SJCRH30 (cell line): ENCODE data around the gene SLC2A5. TPM values are rescaled to one million over a fixed set of nuclear protein-coding genes. Genes with fewer than 3 reads are reported as not detected.

Experiments used
- DNase-seq, 2 experiments: peaks; one replicate each; pipeline ENCODE4 v3.0.0-alpha.2; 2015 to 2020
- H3K27ac ChIP-seq: fragments of 250-450 bp; sonication (Bioruptor Pico); 2 replicates; pipeline ENCODE4 v1.5.1; 2020; ENCODE audit warnings: mild to moderate bottlenecking, moderate library complexity
- H3K27me3 ChIP-seq: fragments of 250-450 bp; sonication (Bioruptor Pico); 2 replicates; pipeline ENCODE4 v1.5.1; 2020; ENCODE audit warnings: mild to moderate bottlenecking, moderate library complexity
- H3K36me3 ChIP-seq: fragments of 250-450 bp; sonication (Bioruptor Pico); 2 replicates; pipeline ENCODE4 v1.5.1; 2020; ENCODE audit warnings: mild to moderate bottlenecking, moderate library complexity
- H3K4me1 ChIP-seq: fragments of 250-450 bp; sonication (Bioruptor Pico); 2 replicates; pipeline ENCODE4 v1.5.1; 2020; ENCODE audit warnings: mild to moderate bottlenecking, moderate library complexity
- H3K4me3 ChIP-seq: fragments of 250-450 bp; sonication (Bioruptor Pico); 2 replicates; pipeline ENCODE4 v1.5.1; 2020; ENCODE audit warnings: mild to moderate bottlenecking, moderate library complexity
- H3K9me3 ChIP-seq: fragments of 250-450 bp; sonication (Bioruptor Pico); replicated peaks from 2 replicates; pipeline ENCODE4 v1.5.1; 2020; ENCODE audit warnings: mild to moderate bottlenecking, moderate library complexity
- total RNA-seq: library from RNA; depleted of rRNA; stranded (reverse); fragments of >200 nt; shearing (Covaris generic); gene quantifications from 2 replicates; pipeline ENCODE4 v1.2.3, GENCODE V29; 2014

The SLC2A5 gene
- total RNA-seq, 1 experiment from 2014 or later: not detected

DNA sequence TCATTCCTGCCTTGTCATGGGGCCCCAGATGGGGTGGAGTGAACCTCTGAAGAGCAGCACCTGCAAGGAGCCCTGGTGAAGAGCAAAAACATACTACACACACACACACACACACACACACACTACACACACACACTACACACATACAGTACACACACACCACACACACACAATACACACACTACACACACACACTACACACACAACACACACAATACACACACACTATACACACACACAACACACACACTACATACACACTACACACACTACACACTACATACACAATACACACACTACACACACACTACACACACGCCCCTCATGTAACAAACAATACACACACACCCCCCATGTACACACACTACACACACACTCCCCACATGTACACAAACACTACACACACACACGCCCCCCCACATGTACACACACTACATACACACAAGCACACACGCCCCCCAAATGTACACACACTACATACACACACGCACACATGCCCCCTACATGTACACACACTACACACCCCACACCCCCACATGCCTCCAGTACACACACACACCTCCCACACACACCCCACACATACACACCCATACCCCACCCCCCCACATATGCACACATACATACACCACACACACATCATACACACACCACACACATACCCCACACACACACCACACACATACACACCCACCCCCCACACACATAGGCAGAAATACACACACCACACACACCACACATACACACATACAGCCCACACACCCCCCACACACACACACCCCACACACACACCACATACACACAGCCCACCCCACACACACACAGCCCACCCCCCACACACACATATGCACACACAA lies 9.3 kb downstream of the SLC2A5 start:
- Histone ChIP-seq H3K27me3 (no peaks in the 10 kb centered on the region), H3K4me3 (no peak overlapping the region), H3K4me1 (no peaks in the 10 kb centered on the region), H3K9me3 (no peaks in the 10 kb centered on the region), H3K27ac (no peak overlapping the region), H3K36me3 (no peaks in the 10 kb centered on the region)
- no peak for DNase-seq

DNA sequence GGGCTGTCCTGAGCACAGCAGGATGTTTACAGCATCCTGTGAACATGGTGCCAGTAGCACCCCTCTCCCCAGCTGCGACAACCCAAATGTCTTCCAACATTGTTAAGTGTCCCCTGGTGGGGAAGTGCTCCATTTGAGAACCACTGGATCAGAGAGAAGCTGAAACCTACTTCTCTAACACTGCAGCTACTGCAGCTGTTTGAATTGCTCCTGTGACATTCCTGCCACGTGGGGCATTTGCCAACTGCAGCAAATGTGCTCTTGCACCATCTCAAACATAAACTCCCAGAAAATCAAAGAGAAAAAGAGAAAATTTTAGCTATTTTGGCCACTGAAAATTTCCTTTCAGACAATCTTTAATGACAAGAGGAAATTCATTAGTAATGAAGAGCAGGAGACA lies 11.0 kb downstream of the SLC2A5 start:
- no peaks in the 10 kb centered on the region for H3K36me3 ChIP-seq
- no peak overlapping the region for H3K4me3 ChIP-seq
- no peaks in the 10 kb centered on the region for H3K9me3 ChIP-seq
- H3K27me3 ChIP-seq: no peaks in the 10 kb centered on the region
- peak in 1 of 2 experiments; percentile 41 for DNase-seq
- H3K27ac ChIP-seq: no peak overlapping the region
- no peaks in the 10 kb centered on the region for H3K4me1 ChIP-seq

GRCh38 chr1:9057851-9058250 lies 11.6 kb downstream of the SLC2A5 start:
- no peaks in the 10 kb centered on the region for H3K27me3 ChIP-seq
- H3K4me3 ChIP-seq: no peak overlapping the region
- no peaks in the 10 kb centered on the region for H3K36me3 ChIP-seq
- no peaks in the 10 kb centered on the region for H3K4me1 ChIP-seq
- DNase-seq: no peak
- no peak overlapping the region for H3K27ac ChIP-seq
- no peaks in the 10 kb centered on the region for H3K9me3 ChIP-seq

- Histone ChIP-seq H3K36me3 (no peaks in the 10 kb centered on the region), H3K9me3 (no peaks in the 10 kb centered on the region), H3K4me3 (no peak overlapping the region), H3K4me1 (no peaks in the 10 kb centered on the region), H3K27ac (no peak overlapping the region), H3K27me3 (no peaks in the 10 kb centered on the region; the same call in 1 of the 2 replicates)
- DNase-seq: no peak
Observed at GRCh38 chr1:9052272-9053049, 17.0 kb downstream of the SLC2A5 start.

- Histone ChIP-seq H3K27ac (no peak overlapping the region), H3K36me3 (no peaks in the 10 kb centered on the region), H3K4me1 (no peaks in the 10 kb centered on the region), H3K9me3 (no peaks in the 10 kb centered on the region), H3K4me3 (no peak overlapping the region), H3K27me3 (peaks cover 6% of the 10 kb centered on the region; the same call in 1 of the 2 replicates)
- DNase-seq: no peak
Observed at GRCh38 chr1:9051379-9051778, 18.1 kb downstream of the SLC2A5 start.

GRCh38 chr1:9050803-9051202 lies 18.6 kb downstream of the SLC2A5 start:
- H3K9me3 ChIP-seq: no peaks in the 10 kb centered on the region
- peaks cover 6% of the 10 kb centered on the region; the same call in 1 of the 2 replicates for H3K27me3 ChIP-seq

GRCh38 chr1:9048551-9048950 lies 20.9 kb downstream of the SLC2A5 start:
- no peak for DNase-seq
- no peaks in the 10 kb centered on the region for H3K36me3 ChIP-seq
- H3K4me1 ChIP-seq: no peaks in the 10 kb centered on the region
- H3K9me3 ChIP-seq: no peaks in the 10 kb centered on the region
- peaks cover 6% of the 10 kb centered on the region; the same call in 1 of the 2 replicates for H3K27me3 ChIP-seq
- no peak overlapping the region for H3K27ac ChIP-seq
- H3K4me3 ChIP-seq: no peak overlapping the region

More at GRCh38 chr1:9050803-9051202, 18.6 kb downstream of the SLC2A5 start:
- Histone ChIP-seq H3K36me3 (no peaks in the 10 kb centered on the region), H3K4me1 (no peaks in the 10 kb centered on the region), H3K27ac (no peak overlapping the region), H3K4me3 (no peak overlapping the region)
- DNase-seq: no peak

DNA sequence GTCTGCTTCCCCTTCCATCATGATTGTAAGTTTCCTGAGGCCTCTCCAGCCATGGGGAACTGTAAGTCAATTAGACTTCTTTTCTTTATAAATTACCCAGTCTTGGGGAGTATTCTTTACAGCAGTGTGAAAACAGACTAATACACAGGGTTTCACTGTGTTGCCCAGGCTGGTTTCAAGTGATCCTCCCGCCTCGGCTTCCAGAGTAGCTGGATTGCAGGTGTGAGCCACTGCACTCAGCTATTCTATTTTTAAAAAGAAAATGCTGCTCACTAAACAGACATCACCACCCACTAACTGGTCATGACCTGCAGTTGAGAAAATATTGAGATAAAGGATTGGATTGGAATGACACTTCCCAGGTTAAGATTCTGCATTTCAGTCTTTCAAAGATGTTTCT lies 22.4 kb downstream of the SLC2A5 start:
- Histone ChIP-seq H3K36me3 (no peaks in the 10 kb centered on the region), H3K27ac (no peak overlapping the region), H3K4me3 (no peak overlapping the region), H3K4me1 (no peaks in the 10 kb centered on the region), H3K9me3 (no peaks in the 10 kb centered on the region), H3K27me3 (peaks cover 6% of the 10 kb centered on the region; the same call in 1 of the 2 replicates)
- DNase-seq: no peak

- DNase-seq: no peak
- Histone ChIP-seq H3K36me3 (no peaks in the 10 kb centered on the region), H3K9me3 (no peaks in the 10 kb centered on the region), H3K4me3 (no peak overlapping the region), H3K27ac (no peak overlapping the region), H3K27me3 (peaks cover 11% of the 10 kb centered on the region; the same call in 1 of the 2 replicates), H3K4me1 (no peaks in the 10 kb centered on the region)
Observed at GRCh38 chr1:9045861-9046510, 23.4 kb downstream of the SLC2A5 start.

DNA sequence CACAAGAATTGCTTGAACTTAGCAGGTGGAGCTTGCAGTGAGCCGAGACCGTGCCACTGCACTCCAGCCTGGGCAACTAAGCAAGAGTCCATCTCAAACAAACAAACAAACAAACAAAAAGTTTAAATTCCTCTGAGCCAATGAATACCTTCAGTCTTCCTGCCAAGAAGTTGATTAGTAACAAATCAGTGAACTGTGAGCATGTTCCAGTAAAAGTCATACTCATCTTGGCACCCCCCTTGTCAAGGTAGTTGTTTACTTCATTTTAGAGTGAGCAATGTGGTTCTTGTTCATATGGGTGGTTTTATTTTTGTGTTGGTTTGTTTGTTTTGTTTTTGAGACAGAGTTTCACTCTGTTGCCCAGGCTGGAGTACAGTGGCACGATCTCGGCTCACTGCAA lies 25.2 kb downstream of the SLC2A5 start:
- H3K9me3 ChIP-seq: no peaks in the 10 kb centered on the region
- no peak overlapping the region for H3K4me3 ChIP-seq
- DNase-seq: no peak
- H3K4me1 ChIP-seq: no peaks in the 10 kb centered on the region
- no peak overlapping the region for H3K27ac ChIP-seq
- peaks cover 11% of the 10 kb centered on the region; the same call in 1 of the 2 replicates for H3K27me3 ChIP-seq
- H3K36me3 ChIP-seq: no peaks in the 10 kb centered on the region

DNA sequence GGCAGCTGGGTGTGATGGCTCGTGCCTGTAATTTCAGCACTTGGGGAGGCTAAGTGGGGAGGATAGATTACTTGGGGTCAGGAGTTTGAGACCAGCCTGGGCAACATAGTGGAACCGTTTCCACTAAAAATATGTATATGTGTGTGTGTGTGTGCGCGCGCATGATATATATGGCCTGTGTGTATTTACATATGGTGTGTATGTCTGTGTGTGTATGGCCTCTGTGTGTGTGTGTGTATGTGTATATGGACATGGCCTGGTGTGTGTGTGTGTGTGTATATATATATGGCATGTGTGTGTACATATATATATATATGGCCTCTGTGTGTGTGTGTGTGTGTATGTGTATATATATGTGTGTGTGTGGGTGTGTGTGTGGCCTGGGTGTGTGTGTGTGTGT lies 27.2 kb downstream of the SLC2A5 start:
- DNase-seq: no peak
- Histone ChIP-seq H3K4me1 (no peaks in the 10 kb centered on the region), H3K9me3 (no peaks in the 10 kb centered on the region), H3K36me3 (no peaks in the 10 kb centered on the region), H3K4me3 (no peak overlapping the region), H3K27me3 (peaks cover 10% of the 10 kb centered on the region; the same call in 1 of the 2 replicates), H3K27ac (no peak overlapping the region)

DNA sequence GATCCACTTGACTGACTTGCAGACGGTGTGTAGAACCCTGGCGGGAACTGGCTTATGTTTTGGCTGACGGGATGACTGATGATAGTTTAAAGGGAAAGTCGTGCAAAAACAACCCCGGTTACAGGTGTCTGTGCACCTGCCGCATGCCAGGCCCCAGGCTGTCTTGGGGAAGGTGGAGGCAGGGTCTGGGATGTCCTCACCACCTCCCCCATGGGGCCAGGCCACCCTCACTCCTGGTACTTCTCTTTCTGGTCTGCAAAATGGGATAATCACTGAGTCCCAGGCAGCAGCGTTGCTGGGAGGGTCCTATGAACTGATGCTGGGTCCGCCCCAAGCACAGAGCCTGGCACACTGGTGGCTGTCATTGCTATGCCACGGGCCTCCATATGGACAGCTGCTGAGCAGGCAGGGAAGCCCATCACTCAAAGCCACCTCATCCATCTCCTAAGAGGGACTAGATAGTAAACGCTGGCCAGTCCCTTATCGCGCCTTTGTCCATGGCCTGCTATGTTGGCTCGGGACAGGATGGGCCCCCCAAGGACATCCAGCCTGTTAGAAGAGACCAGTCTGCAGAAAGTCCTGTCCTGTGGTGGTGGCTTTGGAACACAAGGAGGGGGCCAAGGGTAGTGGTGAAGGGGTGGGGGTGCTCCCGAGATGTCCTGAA lies 28.2 kb downstream of the SLC2A5 start:
- DNase-seq: no peak
- Histone ChIP-seq H3K36me3 (no peaks in the 10 kb centered on the region), H3K27me3 (peaks cover 5% of the 10 kb centered on the region; the same call in 1 of the 2 replicates), H3K9me3 (no peaks in the 10 kb centered on the region), H3K4me3 (no peak overlapping the region), H3K27ac (no peak overlapping the region), H3K4me1 (no peaks in the 10 kb centered on the region)

DNA sequence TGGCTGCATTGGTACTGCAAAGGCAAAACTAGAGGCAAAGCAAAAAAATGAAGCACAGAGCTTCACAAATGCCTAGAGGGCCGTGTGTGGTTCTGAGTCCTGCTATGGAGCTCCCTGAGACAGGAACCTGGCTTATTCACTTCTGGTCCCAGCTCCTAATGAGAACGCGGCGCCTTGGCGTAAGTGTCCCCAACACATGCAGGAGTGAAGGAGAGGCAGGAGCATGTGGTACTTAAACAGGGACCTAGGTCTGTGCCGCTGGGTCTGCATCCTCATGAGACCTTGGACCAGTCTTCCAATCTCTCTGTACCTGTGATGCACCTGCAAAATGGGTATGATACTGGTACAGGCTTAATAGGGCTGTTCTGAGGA lies 28.8 kb downstream of the SLC2A5 start:
- Histone ChIP-seq H3K4me1 (no peaks in the 10 kb centered on the region), H3K36me3 (no peaks in the 10 kb centered on the region), H3K9me3 (no peaks in the 10 kb centered on the region), H3K27me3 (peaks cover 5% of the 10 kb centered on the region; the same call in 1 of the 2 replicates), H3K27ac (no peak overlapping the region), H3K4me3 (no peak overlapping the region)
- no peak for DNase-seq
